SK-N-SH treated with all-trans-retinoic acid at 6 μM for 48 hours (cell line): ENCODE measurements around the gene ANO8.

Experiments
- ATAC-seq: fragments of 200-7000 bp; cut with Tn5 transposase; 3 replicates; pipeline ENCODE4 v1.9.1; 2020; ENCODE audit warnings: mild to moderate bottlenecking, moderate library complexity
- ARNTL ChIP-seq: fragments of 450-650 bp; formaldehyde crosslinking; IDR thresholded peaks from 2 replicates; pipeline ENCODE4 v1.5.0; 2020; ENCODE audit warnings: low read depth, mild to moderate bottlenecking, moderate library complexity, borderline replicate concordance
- BACH2 ChIP-seq: fragments of 250-450 bp; sonication (Bioruptor Pico); IDR thresholded peaks from 2 replicates; pipeline ENCODE4 v1.9.0; 2021; ENCODE audit warnings: mild to moderate bottlenecking, borderline replicate concordance
- CREB5 ChIP-seq: fragments of 250-450 bp; sonication (Bioruptor Pico); IDR thresholded peaks from 2 replicates; pipeline ENCODE4 v1.5.1; 2020; ENCODE audit warnings: low read depth, mild to moderate bottlenecking, moderate library complexity
- CSDC2 ChIP-seq: fragments of 250-450 bp; sonication (Bioruptor Pico); IDR thresholded peaks from 2 replicates; pipeline ENCODE4 v1.5.0; 2020; ENCODE audit warnings: mild to moderate bottlenecking, moderate library complexity
- CSRNP3 ChIP-seq: fragments of 250-450 bp; sonication (Bioruptor Pico); IDR thresholded peaks from 2 replicates; pipeline ENCODE4 v1.5.1; 2021; ENCODE audit warnings: mild to moderate bottlenecking, moderate library complexity
- ESRRG ChIP-seq: fragments of 250-450 bp; sonication (Bioruptor Pico); IDR thresholded peaks from 2 replicates; pipeline ENCODE4 v1.6.1; 2021; ENCODE audit warnings: mild to moderate bottlenecking
- GLIS3 ChIP-seq: fragments of 250-450 bp; sonication (Bioruptor Pico); IDR thresholded peaks from 2 replicates; pipeline ENCODE4 v1.5.0; 2020; ENCODE audit warnings: mild to moderate bottlenecking, moderate library complexity
- ISL1 ChIP-seq: fragments of 250-450 bp; sonication (Bioruptor Pico); IDR thresholded peaks from 2 replicates; pipeline ENCODE4 v2.1.2; 2022; ENCODE audit warnings: mild to moderate bottlenecking, moderate library complexity
- OSR1 ChIP-seq: fragments of 250-450 bp; sonication (Bioruptor Pico); IDR thresholded peaks from 2 replicates; pipeline ENCODE4 v1.8.0; 2022; ENCODE audit warnings: moderate library complexity, mild to moderate bottlenecking, inconsistent platforms
- PPARA ChIP-seq: fragments of 250-450 bp; sonication (Bioruptor Pico); IDR thresholded peaks from 2 replicates; pipeline ENCODE4 v1.5.0; 2020; ENCODE audit warnings: mild to moderate bottlenecking, borderline replicate concordance
- RARB ChIP-seq: fragments of 250-450 bp; sonication (Bioruptor Pico); IDR thresholded peaks from 2 replicates; pipeline ENCODE4 v1.8.0; 2021; ENCODE audit warnings: mild to moderate bottlenecking, moderate library complexity
- SNAI2 ChIP-seq: fragments of 250-450 bp; sonication (Bioruptor Pico); IDR thresholded peaks from 2 replicates; pipeline ENCODE4 v1.5.0; 2020; ENCODE audit warnings: mild to moderate bottlenecking, moderate library complexity
- TCF4 ChIP-seq: fragments of 250-450 bp; sonication (Bioruptor Pico); IDR thresholded peaks from 2 replicates; pipeline ENCODE4 v1.8.0; 2021; ENCODE audit warnings: mild to moderate bottlenecking, moderate library complexity, borderline replicate concordance
- TOX ChIP-seq: fragments of 250-450 bp; sonication (Bioruptor Pico); IDR thresholded peaks from 2 replicates; pipeline ENCODE4 v1.8.0; 2021; ENCODE audit warnings: mild to moderate bottlenecking, moderate library complexity, borderline replicate concordance
- TSHZ2 ChIP-seq: fragments of 250-450 bp; sonication (Bioruptor Pico); IDR thresholded peaks from 2 replicates; pipeline ENCODE4 v1.5.0; 2020; ENCODE audit warnings: mild to moderate bottlenecking, moderate library complexity
- ZC3H10 ChIP-seq: fragments of 250-450 bp; sonication (Bioruptor Pico); IDR thresholded peaks from 2 replicates; pipeline ENCODE4 v1.5.1; 2021; ENCODE audit warnings: mild to moderate bottlenecking, moderate library complexity
- ZFP3 ChIP-seq: fragments of 250-450 bp; sonication (Bioruptor Pico); IDR thresholded peaks from 2 replicates; pipeline ENCODE4 v1.5.0; 2020; ENCODE audit warnings: mild to moderate bottlenecking, moderate library complexity
- ZFP30 ChIP-seq: fragments of 450-650 bp; formaldehyde crosslinking; IDR thresholded peaks from 2 replicates; pipeline ENCODE4 v1.5.0; 2022; ENCODE audit warnings: mild to moderate bottlenecking, moderate library complexity
- ZNF565 ChIP-seq: fragments of 450-650 bp; formaldehyde crosslinking; conservative IDR thresholded peaks from 2 replicates; pipeline ENCODE4 v1.5.0; 2020; ENCODE audit warnings: low read depth, mild to moderate bottlenecking, moderate library complexity
- ZNF70 ChIP-seq: fragments of 450-650 bp; formaldehyde crosslinking; IDR thresholded peaks from 2 replicates; pipeline ENCODE4 v1.5.0; 2020; ENCODE audit warnings: mild to moderate bottlenecking, moderate library complexity
- ZNF8 ChIP-seq: fragments of 450-650 bp; formaldehyde crosslinking; IDR thresholded peaks from 2 replicates; pipeline ENCODE4 v1.5.0; 2020; ENCODE audit warnings: mild to moderate bottlenecking, moderate library complexity
- TF ChIP-seq, protein P1 (sequence below): fragments of 250-450 bp; sonication (Bioruptor Pico); IDR thresholded peaks from 2 replicates; pipeline ENCODE4 v1.8.0; 2020; ENCODE audit warnings: mild to moderate bottlenecking, moderate library complexity, borderline replicate concordance
- TF ChIP-seq, protein P2 (sequence below): fragments of 250-450 bp; sonication (Bioruptor Pico); IDR thresholded peaks from 2 replicates; pipeline ENCODE4 v1.8.0; 2021; ENCODE audit warnings: low read depth, mild to moderate bottlenecking, moderate library complexity, borderline replicate concordance

The ANO8 gene

GRCh38 chr19:17283504-17283996 is 51.1 kb downstream of the ANO8 start:
- no peak for ATAC-seq
- TF ChIP-seq ZFP30 (CRISPR knock-in tag) (no peak), ZNF8 (CRISPR knock-in tag) (no peak), ESRRG (CRISPR knock-in tag) (no peak), CREB5 (CRISPR knock-in tag) (no peak), TCF4 (CRISPR knock-in tag) (no peak), TSHZ2 (no peak), ZNF565 (CRISPR knock-in tag) (no peak), GLIS3 (no peak), ZC3H10 (CRISPR knock-in tag) (no peak), RARB (no peak), ZFP3 (CRISPR knock-in tag) (no peak), PPARA (CRISPR knock-in tag) (no peak), SNAI2 (CRISPR knock-in tag) (no peak), OSR1 (CRISPR knock-in tag) (no peak), CSRNP3 (CRISPR knock-in tag) (no peak)
- TF ChIP-seq, protein P1, sequence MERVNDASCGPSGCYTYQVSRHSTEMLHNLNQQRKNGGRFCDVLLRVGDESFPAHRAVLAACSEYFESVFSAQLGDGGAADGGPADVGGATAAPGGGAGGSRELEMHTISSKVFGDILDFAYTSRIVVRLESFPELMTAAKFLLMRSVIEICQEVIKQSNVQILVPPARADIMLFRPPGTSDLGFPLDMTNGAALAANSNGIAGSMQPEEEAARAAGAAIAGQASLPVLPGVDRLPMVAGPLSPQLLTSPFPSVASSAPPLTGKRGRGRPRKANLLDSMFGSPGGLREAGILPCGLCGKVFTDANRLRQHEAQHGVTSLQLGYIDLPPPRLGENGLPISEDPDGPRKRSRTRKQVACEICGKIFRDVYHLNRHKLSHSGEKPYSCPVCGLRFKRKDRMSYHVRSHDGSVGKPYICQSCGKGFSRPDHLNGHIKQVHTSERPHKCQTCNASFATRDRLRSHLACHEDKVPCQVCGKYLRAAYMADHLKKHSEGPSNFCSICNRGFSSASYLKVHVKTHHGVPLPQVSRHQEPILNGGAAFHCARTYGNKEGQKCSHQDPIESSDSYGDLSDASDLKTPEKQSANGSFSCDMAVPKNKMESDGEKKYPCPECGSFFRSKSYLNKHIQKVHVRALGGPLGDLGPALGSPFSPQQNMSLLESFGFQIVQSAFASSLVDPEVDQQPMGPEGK: no peak
- TF ChIP-seq, all 23 proteins: peak for 0

DNA sequence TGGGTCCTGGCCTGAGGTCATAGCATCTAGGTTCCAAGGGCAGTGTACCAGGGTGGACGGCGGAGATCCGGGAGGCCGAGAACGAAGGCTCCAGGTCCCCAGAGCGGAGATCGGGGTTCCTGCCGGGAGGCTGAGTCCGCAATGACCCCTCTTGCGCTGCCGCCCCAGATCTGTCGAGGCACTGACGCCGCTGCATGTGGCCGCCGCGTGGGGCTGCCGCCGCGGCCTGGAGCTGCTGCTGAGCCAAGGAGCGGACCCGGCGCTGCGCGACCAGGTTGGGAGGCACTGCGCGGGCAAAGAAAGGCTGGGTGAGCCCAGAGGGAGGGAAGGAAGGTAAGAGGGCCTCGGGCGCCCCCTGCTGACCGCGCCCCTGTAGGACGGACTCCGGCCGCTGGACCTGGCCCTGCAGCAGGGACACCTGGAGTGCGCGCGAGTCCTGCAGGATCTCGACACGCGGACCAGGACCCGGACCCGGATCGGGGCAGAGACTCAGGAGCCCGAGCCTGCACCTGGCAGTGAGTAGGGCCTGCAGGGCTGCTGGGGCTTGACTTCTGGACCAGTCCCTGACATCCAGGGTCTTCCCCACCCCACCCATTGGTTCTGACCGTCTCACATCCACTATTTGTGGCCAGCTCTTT is 52.0 kb downstream of the ANO8 start:
- ATAC-seq: peak; percentile 95
- TF ChIP-seq ZFP30 (CRISPR knock-in tag): no peak
- no peak for TF ChIP-seq ISL1 (CRISPR knock-in tag)
- TF ChIP-seq PPARA (CRISPR knock-in tag): no peak
- TF ChIP-seq BACH2 (CRISPR knock-in tag): no peak
- no peak for TF ChIP-seq ARNTL
- no peak for TF ChIP-seq ZNF70 (CRISPR knock-in tag)
- TF ChIP-seq CREB5 (CRISPR knock-in tag): no peak
- TF ChIP-seq, protein P2, sequence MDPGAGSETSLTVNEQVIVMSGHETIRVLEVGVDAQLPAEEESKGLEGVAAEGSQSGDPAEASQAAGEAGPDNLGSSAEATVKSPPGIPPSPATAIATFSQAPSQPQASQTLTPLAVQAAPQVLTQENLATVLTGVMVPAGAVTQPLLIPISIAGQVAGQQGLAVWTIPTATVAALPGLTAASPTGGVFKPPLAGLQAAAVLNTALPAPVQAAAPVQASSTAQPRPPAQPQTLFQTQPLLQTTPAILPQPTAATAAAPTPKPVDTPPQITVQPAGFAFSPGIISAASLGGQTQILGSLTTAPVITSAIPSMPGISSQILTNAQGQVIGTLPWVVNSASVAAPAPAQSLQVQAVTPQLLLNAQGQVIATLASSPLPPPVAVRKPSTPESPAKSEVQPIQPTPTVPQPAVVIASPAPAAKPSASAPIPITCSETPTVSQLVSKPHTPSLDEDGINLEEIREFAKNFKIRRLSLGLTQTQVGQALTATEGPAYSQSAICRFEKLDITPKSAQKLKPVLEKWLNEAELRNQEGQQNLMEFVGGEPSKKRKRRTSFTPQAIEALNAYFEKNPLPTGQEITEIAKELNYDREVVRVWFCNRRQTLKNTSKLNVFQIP: no peak
- TF ChIP-seq, protein P1: no peak
- no peak for TF ChIP-seq TOX (CRISPR knock-in tag)
- TF ChIP-seq ZNF8 (CRISPR knock-in tag): no peak
- no peak for TF ChIP-seq CSDC2
- no peak for TF ChIP-seq GLIS3
- no peak for TF ChIP-seq SNAI2 (CRISPR knock-in tag)
- TF ChIP-seq, all 23 proteins: peak for 0
